Activated CD4-positive, alpha-beta memory T cell treated with anti-CD3 and anti-CD28 coated beads, Interleukin-2, amount 10 ng/mL, durations not matched to agents 7 days and 5 days (primary cell): ENCODE results near the gene CADM1. TPM values are rescaled to one million over a fixed set of nuclear protein-coding genes. Genes with fewer than 3 reads are reported as not detected.

Source experiments
- CTCF ChIA-PET: fragments of 350-600 bp; sonication (Branson Sonifier 250); formaldehyde crosslinking; loops from one replicate; lab custom pipeline; 2021; ENCODE audit warnings: antibody characterized with exemption, inconsistent platforms; lab: Charles Lee
- POLR2A ChIA-PET: fragments of 350-600 bp; sonication (Branson Sonifier 250); formaldehyde crosslinking; loops from one replicate; lab custom pipeline; 2021; ENCODE audit warnings: antibody characterized with exemption; lab: Charles Lee
- DNase-seq: peaks from one replicate; pipeline ENCODE4 v3.0.0-alpha.2; 2020
- H3K27ac Mint-ChIP-seq: one replicate; pipeline ENCODE4 v1.8.0; 2021; ENCODE audit warnings: mild to moderate bottlenecking, mixed read lengths
- H3K27me3 Mint-ChIP-seq: one replicate; pipeline ENCODE4 v1.8.0; 2021; ENCODE audit warnings: mixed read lengths
- H3K36me3 Mint-ChIP-seq: one replicate; pipeline ENCODE4 v1.8.0; 2021; ENCODE audit warnings: low read depth, mixed read lengths
- H3K4me1 Mint-ChIP-seq: one replicate; pipeline ENCODE4 v1.8.0; 2021; ENCODE audit warnings: mixed read lengths
- H3K4me3 Mint-ChIP-seq: one replicate; pipeline ENCODE4 v1.8.0; 2021; ENCODE audit warnings: mild to moderate bottlenecking, mixed read lengths
- H3K9me3 Mint-ChIP-seq: one replicate; pipeline ENCODE4 v1.8.0; 2021; ENCODE audit warnings: mixed read lengths
- total RNA-seq, 2 experiments: library from RNA; stranded (reverse); gene quantifications; one replicate each; pipeline ENCODE4 v1.2.3, GENCODE V29; 2021

CADM1 gene
- total RNA-seq, 2 experiments from 2014 or later, result 1.7 to 2.5 TPM

- no peak for DNase-seq
- no peak overlapping the region for H3K4me3 Mint-ChIP-seq
- POLR2A ChIA-PET, result no interaction called here
- no peak overlapping the region for H3K27ac Mint-ChIP-seq
- H3K36me3 Mint-ChIP-seq, result no peaks in the 10 kb centered on the region
- no peaks in the 10 kb centered on the region for H3K27me3 Mint-ChIP-seq
- H3K9me3 Mint-ChIP-seq, result peaks cover 1% of the 10 kb centered on the region
- CTCF ChIA-PET, result no interaction called here
- H3K4me1 Mint-ChIP-seq, result no peaks in the 10 kb centered on the region
Measured at GRCh38 chr11:115439969-115440540, 64.2 kb downstream of the CADM1 start.

- no peaks in the 10 kb centered on the region for H3K27me3 Mint-ChIP-seq
- no peak overlapping the region for H3K27ac Mint-ChIP-seq
- H3K9me3 Mint-ChIP-seq, result no peaks in the 10 kb centered on the region
- H3K36me3 Mint-ChIP-seq, result no peaks in the 10 kb centered on the region
- CTCF ChIA-PET, result no interaction called here
- no peaks in the 10 kb centered on the region for H3K4me1 Mint-ChIP-seq
- DNase-seq, result no peak
- no peak overlapping the region for H3K4me3 Mint-ChIP-seq
- POLR2A ChIA-PET, result no interaction called here
Measured at GRCh38 chr11:115439385-115439784, 64.8 kb downstream of the CADM1 start.

- Mint-ChIP-seq H3K9me3 (no peaks in the 10 kb centered on the region), H3K4me1 (no peaks in the 10 kb centered on the region), H3K27me3 (no peaks in the 10 kb centered on the region), H3K27ac (no peak overlapping the region), H3K36me3 (no peaks in the 10 kb centered on the region), H3K4me3 (no peak overlapping the region)
- POLR2A ChIA-PET, result no interaction called here
- CTCF ChIA-PET, result no interaction called here
- DNase-seq, result no peak
Measured at GRCh38 chr11:115437902-115438575, 66.2 kb downstream of the CADM1 start.

- Mint-ChIP-seq H3K9me3 (no peaks in the 10 kb centered on the region), H3K4me3 (no peak overlapping the region), H3K27ac (no peak overlapping the region), H3K4me1 (no peaks in the 10 kb centered on the region), H3K36me3 (no peaks in the 10 kb centered on the region), H3K27me3 (no peaks in the 10 kb centered on the region)
- ChIA-PET POLR2A (no interaction called here), CTCF (no interaction called here)
- no peak for DNase-seq
Measured at GRCh38 chr11:115430345-115430744, 73.9 kb downstream of the CADM1 start.

- POLR2A ChIA-PET, result no interaction called here
- Mint-ChIP-seq H3K27ac (no peak overlapping the region), H3K27me3 (no peaks in the 10 kb centered on the region), H3K4me3 (no peak overlapping the region), H3K36me3 (no peaks in the 10 kb centered on the region), H3K9me3 (no peaks in the 10 kb centered on the region), H3K4me1 (no peaks in the 10 kb centered on the region)
- CTCF ChIA-PET, result no interaction called here
- no peak for DNase-seq
Measured at GRCh38 chr11:115428306-115428705, 75.9 kb downstream of the CADM1 start.

GRCh38 chr11:115425816-115426215, 78.4 kb downstream of the CADM1 start:
- H3K4me3 Mint-ChIP-seq, result no peak overlapping the region
- H3K9me3 Mint-ChIP-seq, result no peaks in the 10 kb centered on the region
- H3K27ac Mint-ChIP-seq, result no peak overlapping the region
- CTCF ChIA-PET, result no interaction called here
- H3K27me3 Mint-ChIP-seq, result no peaks in the 10 kb centered on the region
- POLR2A ChIA-PET, result no interaction called here
- H3K36me3 Mint-ChIP-seq, result no peaks in the 10 kb centered on the region
- DNase-seq, result no peak
- no peaks in the 10 kb centered on the region for H3K4me1 Mint-ChIP-seq

- Mint-ChIP-seq H3K36me3 (no peaks in the 10 kb centered on the region), H3K9me3 (no peaks in the 10 kb centered on the region), H3K4me3 (no peak overlapping the region), H3K27me3 (no peaks in the 10 kb centered on the region), H3K27ac (no peak overlapping the region), H3K4me1 (no peaks in the 10 kb centered on the region)
- CTCF ChIA-PET, result no interaction called here
- no peak for DNase-seq
- POLR2A ChIA-PET, result no interaction called here
Measured at GRCh38 chr11:115425250-115425649, 79.0 kb downstream of the CADM1 start.

- Mint-ChIP-seq H3K27ac (no peak overlapping the region), H3K36me3 (no peaks in the 10 kb centered on the region), H3K27me3 (no peaks in the 10 kb centered on the region), H3K9me3 (no peaks in the 10 kb centered on the region), H3K4me1 (no peaks in the 10 kb centered on the region), H3K4me3 (no peak overlapping the region)
- no peak for DNase-seq
- ChIA-PET CTCF (no interaction called here), POLR2A (no interaction called here)
Measured at GRCh38 chr11:115423728-115424459, 80.3 kb downstream of the CADM1 start.

- ChIA-PET POLR2A (no interaction called here), CTCF (no interaction called here)
- no peaks in the 10 kb centered on the region for H3K4me1 Mint-ChIP-seq
- no peak for DNase-seq
- no peaks in the 10 kb centered on the region for H3K36me3 Mint-ChIP-seq
- no peak overlapping the region for H3K27ac Mint-ChIP-seq
- no peaks in the 10 kb centered on the region for H3K9me3 Mint-ChIP-seq
- no peak overlapping the region for H3K4me3 Mint-ChIP-seq
- no peaks in the 10 kb centered on the region for H3K27me3 Mint-ChIP-seq
Measured at GRCh38 chr11:115421992-115422689, 82.1 kb downstream of the CADM1 start.

- no peaks in the 10 kb centered on the region for H3K27me3 Mint-ChIP-seq
- H3K9me3 Mint-ChIP-seq, result no peaks in the 10 kb centered on the region
- H3K4me3 Mint-ChIP-seq, result no peak overlapping the region
- ChIA-PET CTCF (no interaction called here), POLR2A (no interaction called here)
- no peaks in the 10 kb centered on the region for H3K36me3 Mint-ChIP-seq
- H3K4me1 Mint-ChIP-seq, result no peaks in the 10 kb centered on the region
- no peak overlapping the region for H3K27ac Mint-ChIP-seq
- no peak for DNase-seq
Measured at GRCh38 chr11:115421352-115421991, 82.7 kb downstream of the CADM1 start.

- POLR2A ChIA-PET, result no interaction called here
- Mint-ChIP-seq H3K27ac (no peak overlapping the region), H3K9me3 (no peaks in the 10 kb centered on the region), H3K4me3 (no peak overlapping the region), H3K4me1 (no peaks in the 10 kb centered on the region), H3K27me3 (no peaks in the 10 kb centered on the region), H3K36me3 (no peaks in the 10 kb centered on the region)
- no peak for DNase-seq
- CTCF ChIA-PET, result no interaction called here
Measured at GRCh38 chr11:115420505-115420904, 83.7 kb downstream of the CADM1 start.

GRCh38 chr11:115418626-115419025, 85.6 kb downstream of the CADM1 start:
- H3K4me1 Mint-ChIP-seq, result no peaks in the 10 kb centered on the region
- no peak for DNase-seq
- no peaks in the 10 kb centered on the region for H3K27me3 Mint-ChIP-seq
- no peak overlapping the region for H3K4me3 Mint-ChIP-seq
- no peaks in the 10 kb centered on the region for H3K9me3 Mint-ChIP-seq
- CTCF ChIA-PET, result no interaction called here
- H3K27ac Mint-ChIP-seq, result no peak overlapping the region
- POLR2A ChIA-PET, result no interaction called here
- no peaks in the 10 kb centered on the region for H3K36me3 Mint-ChIP-seq

- ChIA-PET POLR2A (no interaction called here), CTCF (no interaction called here)
- no peak for DNase-seq
- Mint-ChIP-seq H3K9me3 (no peaks in the 10 kb centered on the region), H3K4me1 (no peaks in the 10 kb centered on the region), H3K4me3 (no peak overlapping the region), H3K27ac (no peak overlapping the region), H3K27me3 (no peaks in the 10 kb centered on the region), H3K36me3 (no peaks in the 10 kb centered on the region)
Measured at GRCh38 chr11:115418081-115418480, 86.1 kb downstream of the CADM1 start.
